Measurements from ENCODE around the gene STAB1. TPM values are rescaled to one million over a fixed set of nuclear protein-coding genes. Genes with fewer than 3 reads are reported as not detected.
A peak's percentile ranks its signal among the peaks of the same experiment; 100 is the strongest.

STAB1 gene, protein sequence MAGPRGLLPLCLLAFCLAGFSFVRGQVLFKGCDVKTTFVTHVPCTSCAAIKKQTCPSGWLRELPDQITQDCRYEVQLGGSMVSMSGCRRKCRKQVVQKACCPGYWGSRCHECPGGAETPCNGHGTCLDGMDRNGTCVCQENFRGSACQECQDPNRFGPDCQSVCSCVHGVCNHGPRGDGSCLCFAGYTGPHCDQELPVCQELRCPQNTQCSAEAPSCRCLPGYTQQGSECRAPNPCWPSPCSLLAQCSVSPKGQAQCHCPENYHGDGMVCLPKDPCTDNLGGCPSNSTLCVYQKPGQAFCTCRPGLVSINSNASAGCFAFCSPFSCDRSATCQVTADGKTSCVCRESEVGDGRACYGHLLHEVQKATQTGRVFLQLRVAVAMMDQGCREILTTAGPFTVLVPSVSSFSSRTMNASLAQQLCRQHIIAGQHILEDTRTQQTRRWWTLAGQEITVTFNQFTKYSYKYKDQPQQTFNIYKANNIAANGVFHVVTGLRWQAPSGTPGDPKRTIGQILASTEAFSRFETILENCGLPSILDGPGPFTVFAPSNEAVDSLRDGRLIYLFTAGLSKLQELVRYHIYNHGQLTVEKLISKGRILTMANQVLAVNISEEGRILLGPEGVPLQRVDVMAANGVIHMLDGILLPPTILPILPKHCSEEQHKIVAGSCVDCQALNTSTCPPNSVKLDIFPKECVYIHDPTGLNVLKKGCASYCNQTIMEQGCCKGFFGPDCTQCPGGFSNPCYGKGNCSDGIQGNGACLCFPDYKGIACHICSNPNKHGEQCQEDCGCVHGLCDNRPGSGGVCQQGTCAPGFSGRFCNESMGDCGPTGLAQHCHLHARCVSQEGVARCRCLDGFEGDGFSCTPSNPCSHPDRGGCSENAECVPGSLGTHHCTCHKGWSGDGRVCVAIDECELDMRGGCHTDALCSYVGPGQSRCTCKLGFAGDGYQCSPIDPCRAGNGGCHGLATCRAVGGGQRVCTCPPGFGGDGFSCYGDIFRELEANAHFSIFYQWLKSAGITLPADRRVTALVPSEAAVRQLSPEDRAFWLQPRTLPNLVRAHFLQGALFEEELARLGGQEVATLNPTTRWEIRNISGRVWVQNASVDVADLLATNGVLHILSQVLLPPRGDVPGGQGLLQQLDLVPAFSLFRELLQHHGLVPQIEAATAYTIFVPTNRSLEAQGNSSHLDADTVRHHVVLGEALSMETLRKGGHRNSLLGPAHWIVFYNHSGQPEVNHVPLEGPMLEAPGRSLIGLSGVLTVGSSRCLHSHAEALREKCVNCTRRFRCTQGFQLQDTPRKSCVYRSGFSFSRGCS (N-terminal part only)
- total RNA-seq: 88.1 TPM
- long read RNA-seq, partial matches to known transcripts: 18 of 40 reads
- long read RNA-seq, other reads (novel, unspliced or antisense): 22 of 40 reads

DNA sequence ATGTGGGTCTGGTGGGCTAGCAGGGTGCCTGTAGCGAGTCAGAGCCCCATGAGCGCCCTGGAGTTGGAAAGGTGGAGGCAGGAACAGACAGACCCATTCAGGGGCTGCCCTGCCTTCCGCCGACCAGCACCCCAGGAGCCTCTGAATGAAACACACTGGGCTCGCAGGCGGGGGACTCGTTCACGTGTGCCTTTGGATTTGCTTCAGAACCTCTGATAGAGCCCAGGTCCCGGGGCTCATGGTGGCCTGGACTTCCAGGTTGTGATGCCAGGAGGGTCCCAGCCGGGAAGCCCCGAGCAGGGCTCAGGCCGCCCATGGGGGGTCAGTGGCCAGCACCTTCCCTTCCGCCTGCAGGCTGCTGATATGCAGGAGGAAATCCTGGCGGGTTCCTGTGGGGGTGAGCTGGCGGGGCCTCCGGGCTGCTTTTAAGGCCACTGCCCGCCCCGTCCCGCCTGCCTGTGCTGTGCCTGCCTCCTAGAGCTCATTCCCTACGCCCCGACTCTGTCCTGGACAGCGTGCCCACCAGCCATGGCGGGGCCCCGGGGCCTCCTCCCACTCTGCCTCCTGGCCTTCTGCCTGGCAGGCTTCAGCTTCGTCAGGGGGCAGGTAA lies at the start of gene STAB1:
Gene STAB1 (plus strand): TSS at position 453 of the 610 bp plus-strand sequence. CDS start 76 bp downstream, at position 529.
- intact Hi-C loops (cut with DNase I): loop anchor here (5.0 kb wide), 1 partner anchor 32 kb away; no protein-coding TSS in a partner anchor
- ATAC-seq (peak; percentile 58), DNase-seq (ENCODE audit: missing footprints) (peak; percentile 80)

DNA sequence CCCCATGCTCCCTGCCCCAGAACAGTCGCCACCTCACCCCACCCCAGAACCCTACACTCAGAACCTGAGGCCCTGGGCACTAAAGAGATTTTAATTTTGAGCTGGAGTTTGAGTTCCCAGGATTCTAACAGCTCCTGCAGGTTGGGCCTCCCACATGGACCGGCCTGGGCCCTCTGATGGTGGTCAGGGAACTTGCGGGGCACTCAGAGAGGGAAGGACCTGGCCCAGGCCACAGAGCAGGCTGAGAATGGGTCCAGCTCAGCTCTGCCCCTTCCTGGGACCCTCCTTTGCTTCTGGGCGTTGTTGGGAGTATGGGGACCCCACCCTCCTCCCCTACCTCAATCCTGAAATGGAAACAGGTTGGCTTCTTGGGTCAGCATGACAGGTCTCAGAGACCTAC lies 49.1 kb upstream of the STAB1 start:
- DNase-seq (ENCODE audit: missing footprints) (no peak), ATAC-seq (no peak)
- intact Hi-C loops (cut with DNase I): no loop called here

- DNase-seq (ENCODE audit: missing footprints) (peak; percentile 86), ATAC-seq (peak; percentile 19)
- intact Hi-C loops (cut with DNase I): loop anchor here (1.0 kb wide), 1 partner anchor 19 kb away; no protein-coding TSS in a partner anchor
Measured at GRCh38 chr3:52446631-52447511, 48.3 kb upstream of the STAB1 start.

DNA sequence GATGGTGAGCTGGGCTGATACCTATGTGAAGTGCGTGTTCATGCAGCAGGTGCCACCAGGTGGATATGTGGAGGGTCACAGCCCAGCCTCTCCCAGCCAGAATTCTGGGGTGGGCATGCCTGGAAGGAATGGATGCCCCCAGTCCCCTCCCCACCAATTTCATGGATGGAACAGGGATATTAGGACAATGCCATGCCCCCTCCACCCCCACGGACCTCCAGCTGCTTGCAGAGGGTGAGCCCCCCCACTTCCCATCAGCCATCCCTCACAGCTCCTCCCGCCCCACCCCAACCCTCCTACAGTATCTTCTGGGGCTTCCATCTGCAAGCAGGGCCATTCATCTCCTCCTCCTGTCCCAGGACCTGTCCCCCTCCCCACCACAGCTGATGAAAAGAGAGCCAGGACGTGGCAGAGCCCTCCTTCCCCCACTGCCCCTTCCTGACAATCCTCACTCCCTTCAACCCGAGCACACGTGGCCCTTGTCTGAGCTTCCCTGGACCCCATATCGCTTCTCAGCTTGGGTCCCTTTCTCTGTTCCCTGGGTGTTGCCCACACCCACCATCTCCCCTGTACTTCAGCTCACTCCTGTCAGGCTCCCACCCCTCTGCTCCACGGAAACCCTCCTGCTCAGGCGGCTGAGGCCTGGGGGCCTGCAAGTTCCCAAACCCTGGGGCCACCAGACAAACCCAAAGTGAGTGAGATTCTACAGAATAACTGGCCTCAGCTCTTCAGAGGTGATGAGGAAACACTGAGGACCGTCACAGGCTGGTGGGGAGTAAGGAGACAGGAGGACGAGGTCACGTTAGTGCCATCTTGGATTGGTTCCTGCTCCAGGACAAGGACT lies 47.4 kb upstream of the STAB1 start:
- ATAC-seq: no peak
- intact Hi-C loops (cut with DNase I): loop anchor here (1.0 kb wide), 1 partner anchor 19 kb away; no protein-coding TSS in a partner anchor

DNA sequence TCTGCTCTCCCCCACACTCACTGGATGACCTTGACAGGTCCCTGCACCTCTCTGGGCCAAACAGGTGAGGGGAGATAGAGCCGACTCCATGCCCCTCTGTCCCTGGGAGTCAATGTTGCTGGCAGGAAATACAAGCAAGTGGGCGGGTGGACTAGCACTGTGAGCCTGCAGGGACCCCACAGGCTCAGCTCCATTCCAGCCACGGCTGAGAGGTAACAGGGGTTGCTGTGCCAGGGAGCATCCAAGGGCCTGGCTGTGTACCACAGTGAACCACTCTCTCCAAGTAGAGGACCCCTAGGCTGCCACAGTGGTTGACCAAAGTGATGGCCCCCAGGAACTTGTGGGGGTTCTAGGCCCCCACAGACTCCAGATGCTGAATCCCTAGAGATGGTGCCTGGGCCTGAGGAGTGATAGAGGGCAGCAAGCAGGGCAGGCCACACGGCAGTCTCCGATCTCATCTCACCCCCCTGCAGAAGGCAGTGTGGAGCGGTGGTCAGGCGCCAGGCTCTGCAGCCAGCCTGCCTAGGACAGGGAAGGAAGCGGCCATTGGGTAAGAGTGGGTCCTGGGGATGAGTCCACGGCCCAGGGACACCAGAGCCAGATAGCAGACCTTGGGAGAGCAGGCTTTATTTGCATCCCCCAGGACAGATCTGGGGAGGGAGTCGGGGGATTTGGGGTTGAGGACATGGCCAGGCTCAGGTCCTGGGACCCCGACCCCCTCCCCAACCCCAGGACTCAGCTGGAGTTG lies 44.5 kb upstream of the STAB1 start:
- intact Hi-C loops (cut with DNase I): no loop called here
- DNase-seq (ENCODE audit: missing footprints): peak; percentile 56
- ATAC-seq: no peak

More for the DNA sequence above, 47.4 kb upstream of the STAB1 start:
- DNase-seq (ENCODE audit: missing footprints): no peak

GRCh38 chr3:52451237-52452083 lies 43.7 kb upstream of the STAB1 start:
- ATAC-seq: no peak
- intact Hi-C loops (cut with DNase I): no loop called here
- peak; percentile 62 for DNase-seq (ENCODE audit: missing footprints)

- DNase-seq (ENCODE audit: missing footprints): no peak
- intact Hi-C loops (cut with DNase I): no loop called here
- no peak for ATAC-seq
Measured at GRCh38 chr3:52452126-52452525, 43.0 kb upstream of the STAB1 start.

- ATAC-seq (peak; percentile 68), DNase-seq (ENCODE audit: missing footprints) (peak; percentile 80)
- intact Hi-C loops (cut with DNase I): no loop called here
Measured at GRCh38 chr3:52452570-52453221, 42.4 kb upstream of the STAB1 start.

DNA sequence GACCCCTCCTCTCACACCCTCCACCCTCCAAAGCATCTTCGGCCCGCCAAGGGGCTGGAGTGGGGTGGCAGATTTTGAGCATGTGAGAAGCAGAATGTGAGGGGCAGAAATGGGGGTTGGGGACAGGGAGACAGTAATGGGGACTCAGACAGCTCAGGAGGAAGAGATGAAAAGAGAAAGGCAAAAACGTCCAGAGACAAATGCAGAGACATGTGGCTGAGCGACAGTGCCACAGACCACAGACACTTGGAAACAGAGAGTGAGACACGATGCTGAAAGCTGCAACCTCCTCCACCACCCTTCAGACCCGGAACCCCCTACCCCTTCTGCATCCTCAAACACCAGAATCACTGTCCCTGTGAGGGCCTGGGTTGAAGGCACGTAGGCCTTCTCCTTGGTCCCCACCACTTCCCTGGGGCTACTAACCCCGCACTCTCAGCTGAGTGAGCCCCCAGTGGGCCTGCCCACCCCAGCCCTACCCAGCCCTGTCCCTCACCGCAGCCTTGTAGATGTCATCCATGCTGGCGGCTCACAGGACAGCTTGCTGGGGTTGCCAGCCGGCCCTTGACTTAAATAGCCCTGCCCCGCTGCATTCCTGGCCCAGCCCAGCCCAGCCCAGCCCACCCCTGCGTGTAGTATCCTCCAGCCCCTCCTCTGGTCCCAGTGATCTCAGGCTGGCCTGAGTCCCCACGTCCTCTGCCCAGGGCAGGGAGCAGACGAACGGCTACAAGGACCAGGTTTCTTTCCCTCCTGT lies 41.5 kb upstream of the STAB1 start, which contains the start of gene TNNC1:
Gene TNNC1 (minus strand): TSS at position 546 of the 754 bp plus-strand sequence. CDS start 26 bp downstream, at position 520.
- intact Hi-C loops (cut with DNase I): no loop called here
- peak; percentile 77 for DNase-seq (ENCODE audit: missing footprints)
- ATAC-seq: peak; percentile 51

DNA sequence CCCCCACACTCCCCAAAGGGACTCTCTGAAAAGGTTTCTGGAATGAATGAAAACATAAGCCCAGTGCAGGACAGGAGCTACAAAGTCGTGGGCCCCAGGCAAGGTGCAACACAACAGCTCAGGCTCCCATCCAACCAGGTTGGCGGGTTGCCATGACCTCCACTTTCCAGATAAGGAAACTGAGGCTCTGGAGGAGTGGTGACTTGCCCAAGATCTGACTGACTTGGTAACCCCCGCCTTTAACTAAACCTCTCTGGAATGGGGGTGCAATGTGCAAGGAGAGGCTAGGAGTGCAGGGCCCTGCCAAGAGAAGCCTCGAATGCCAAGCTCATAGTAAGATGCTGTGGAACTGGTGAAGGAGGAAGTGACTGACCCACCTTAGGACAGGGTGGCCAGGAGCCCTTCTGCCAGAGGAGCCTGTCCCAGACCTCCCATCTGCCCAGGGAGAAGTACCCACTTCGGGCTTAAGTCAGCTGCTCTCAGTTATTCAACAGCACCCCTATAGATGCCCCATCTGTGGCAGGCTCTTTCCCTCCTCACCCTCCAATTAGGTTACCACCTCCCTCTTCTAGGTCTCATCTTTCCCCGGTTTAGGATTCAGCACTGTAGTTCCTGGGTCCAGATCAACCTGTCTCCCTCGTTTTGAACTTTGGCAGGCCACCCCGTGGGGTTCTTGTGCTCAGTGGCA lies 40.7 kb upstream of the STAB1 start:
- DNase-seq (ENCODE audit: missing footprints) (peak; percentile 70), ATAC-seq (no peak)
- intact Hi-C loops (cut with DNase I): no loop called here

GRCh38 chr3:52454938-52455282 lies 40.2 kb upstream of the STAB1 start:
- intact Hi-C loops (cut with DNase I): loop anchor here (5.0 kb wide), 2 partner anchors 82 to 232 kb away; partner anchors contain the start of genes GNL3, PBRM1 and UQCC5
- DNase-seq (ENCODE audit: missing footprints): no peak
- no peak for ATAC-seq

DNA sequence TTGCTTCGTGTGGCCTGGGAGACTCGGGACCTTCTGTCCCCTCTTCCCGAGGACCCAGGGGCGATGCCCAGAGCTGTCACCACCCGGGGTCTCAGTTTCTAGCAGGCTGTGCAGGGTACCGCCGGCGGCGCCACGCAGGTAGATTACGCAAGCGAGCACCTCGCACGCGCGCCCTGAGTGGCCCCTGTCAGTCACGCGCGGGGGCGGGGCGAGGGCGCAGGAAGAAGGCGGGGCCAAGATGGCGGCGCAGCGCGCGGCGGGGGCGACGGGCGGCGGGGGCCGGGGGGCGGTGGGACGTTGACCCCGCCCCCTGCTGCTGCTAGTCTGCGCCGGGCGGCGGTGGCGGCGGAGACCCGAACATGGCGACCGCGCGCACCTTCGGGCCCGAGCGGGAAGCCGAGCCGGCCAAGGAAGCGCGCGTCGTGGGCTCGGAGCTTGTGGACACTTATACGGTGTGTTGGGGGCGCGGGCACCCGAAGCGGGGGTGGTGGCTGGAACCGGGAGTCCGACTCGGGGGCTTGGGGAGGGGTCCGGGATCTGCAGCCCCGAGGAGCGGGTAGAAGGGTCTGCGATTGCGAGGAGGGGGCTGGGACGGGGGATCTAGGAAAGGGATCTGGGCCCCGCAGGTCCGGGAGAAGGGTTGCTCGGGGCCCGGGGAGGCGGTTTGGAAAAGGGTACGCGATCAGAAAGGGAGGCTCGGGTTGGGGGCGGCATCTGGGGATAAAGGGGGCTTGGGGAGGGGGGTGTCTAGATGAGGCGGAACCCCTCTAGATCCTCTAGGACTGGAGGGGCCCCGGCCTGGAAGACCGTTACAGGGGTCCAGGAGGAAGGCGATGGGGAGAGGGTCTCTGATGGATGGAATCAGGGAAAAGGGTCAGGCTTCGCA lies 39.6 kb upstream of the STAB1 start, which contains the start of gene NISCH:
Gene NISCH (plus strand): TSS at position 322 of the 886 bp plus-strand sequence. CDS start 38 bp downstream, at position 360.
- intact Hi-C loops (cut with DNase I): loop anchor here (5.0 kb wide), 2 partner anchors 82 to 232 kb away; partner anchors contain the start of genes GNL3, PBRM1 and UQCC5

More for the DNA sequence above, 39.6 kb upstream of the STAB1 start, which contains the start of gene NISCH:
- peak; percentile 96 for DNase-seq (ENCODE audit: missing footprints)
- peak; percentile 62 for ATAC-seq
